Pons (tissue), 1 donor: ENCODE data around the gene MEGF11.

Experiments
- DNase-seq: peaks from one replicate; pipeline ENCODE4 v3.0.0-alpha.2; 2016; ENCODE audit warnings: low spot score

MEGF11 gene

GRCh38 chr15:66112388-66112787 is 141.2 kb downstream of the MEGF11 start:
- no peak for DNase-seq

- DNase-seq = no peak
These were observed 142.2 kb downstream of the MEGF11 start for GRCh38 chr15:66111363-66111762.

- no peak for DNase-seq
These were observed 142.7 kb downstream of the MEGF11 start for GRCh38 chr15:66110864-66111263.

GRCh38 chr15:66109826-66110225 is 143.7 kb downstream of the MEGF11 start:
- DNase-seq = no peak

GRCh38 chr15:66108483-66109265 is 144.9 kb downstream of the MEGF11 start:
- DNase-seq = no peak

- no peak for DNase-seq
These were observed 146.5 kb downstream of the MEGF11 start for GRCh38 chr15:66107070-66107469.

GRCh38 chr15:66105286-66106265 is 148.0 kb downstream of the MEGF11 start:
- DNase-seq = no peak

GRCh38 chr15:66103293-66103590 is 150.3 kb downstream of the MEGF11 start:
- DNase-seq = no peak

- DNase-seq = no peak
These were observed 150.8 kb downstream of the MEGF11 start for GRCh38 chr15:66102563-66103292.

- DNase-seq = no peak
These were observed 151.7 kb downstream of the MEGF11 start for GRCh38 chr15:66101715-66102395.

- no peak for DNase-seq
These were observed 152.8 kb downstream of the MEGF11 start for GRCh38 chr15:66100761-66101160.

GRCh38 chr15:66099950-66100671 is 153.4 kb downstream of the MEGF11 start:
- no peak for DNase-seq

GRCh38 chr15:66098022-66098363 is 155.6 kb downstream of the MEGF11 start:
- DNase-seq = no peak

GRCh38 chr15:66097151-66098021 is 156.2 kb downstream of the MEGF11 start:
- DNase-seq = no peak

- DNase-seq = no peak
These were observed 156.9 kb downstream of the MEGF11 start for GRCh38 chr15:66096688-66097058.

GRCh38 chr15:66095871-66096687 is 157.5 kb downstream of the MEGF11 start:
- DNase-seq = no peak

- no peak for DNase-seq
These were observed 159.2 kb downstream of the MEGF11 start for GRCh38 chr15:66094331-66094730.

GRCh38 chr15:66092053-66093016 is 161.2 kb downstream of the MEGF11 start:
- DNase-seq = no peak
